WTC11 (cell line): ENCODE data around the gene PCSK1N.

Source experiments
- CTCF ChIP-seq: fragments of 200-600 bp; IDR thresholded peaks from 2 replicates; pipeline ENCODE4 v1.8.0; 2022; ENCODE audit warnings: antibody characterized with exemption
- HMGXB4 ChIP-seq: sonication (generic); formaldehyde crosslinking; IDR thresholded peaks from 2 replicates; pipeline ENCODE4 v1.8.1; 2023; ENCODE audit warnings: mild to moderate bottlenecking, moderate library complexity, missing genetic modification reagents
- MLX ChIP-seq: sonication (generic); formaldehyde crosslinking; IDR thresholded peaks from 2 replicates; pipeline ENCODE4 v1.8.1; 2023; ENCODE audit warnings: mild to moderate bottlenecking, missing genetic modification reagents, moderate library complexity
- NR2C2 ChIP-seq: sonication (generic); formaldehyde crosslinking; IDR thresholded peaks from 2 replicates; pipeline ENCODE4 v1.8.0; 2022; ENCODE audit warnings: mild to moderate bottlenecking, missing genetic modification reagents

- TF ChIP-seq CTCF (no peak), HMGXB4 (CRISPR knock-in tag) (no peak), NR2C2 (CRISPR knock-in tag) (no peak), MLX (CRISPR knock-in tag) (no peak)
Measured at GRCh38 chrX:48800574-48801279, 34.7 kb downstream of the PCSK1N start.
